Right lobe of liver (tissue), 4 donors: ENCODE results near the gene DUSP22.

Experiments
- POLR2A ChIP-seq: fragments of 450-650 bp; IDR thresholded peaks from one replicate; pipeline ENCODE4 v1.6.1; 2017; ENCODE audit warnings: antibody characterized with exemption, mild to moderate bottlenecking
- TF ChIP-seq, protein P1 (sequence below), 4 donors: fragments of 200-600 bp in 3 of 4; fragments of 450-650 bp in 1 of 4; IDR thresholded peaks; one replicate each; pipeline versions ENCODE4 v1.5.1 to v1.8.0; 2016 to 2022; ENCODE audit warnings: antibody characterized with exemption in 4 of 4, mild to moderate bottlenecking in 2 of 4
- donor health status: DM: no; HTN: no; CAD: no.
- donor health status: DM: no; HTN: no; CAD: no.
- donor health status: DM: no; HTN: yes; CAD: no.

DNA sequence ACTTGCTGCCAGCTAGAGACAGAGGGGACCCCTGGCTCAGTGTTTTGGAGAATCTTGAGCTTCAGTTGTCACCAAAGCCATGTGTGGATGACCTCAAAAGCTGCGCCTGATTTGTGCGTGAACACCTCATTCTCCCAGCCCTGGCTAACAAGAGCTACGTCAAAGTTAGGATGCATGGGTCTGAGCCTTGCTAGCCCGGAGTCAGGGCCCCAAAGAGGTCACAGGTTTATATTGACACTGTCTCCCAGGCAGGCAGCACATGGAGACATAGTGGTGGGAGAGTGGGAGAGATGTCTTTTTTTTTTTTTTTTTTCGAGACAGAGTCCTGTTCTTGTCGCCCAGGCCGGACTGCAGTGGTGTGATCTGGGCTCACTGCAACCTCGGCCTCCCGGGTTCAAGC, 36.1 kb upstream of the DUSP22 start:
- TF ChIP-seq, protein P1, sequence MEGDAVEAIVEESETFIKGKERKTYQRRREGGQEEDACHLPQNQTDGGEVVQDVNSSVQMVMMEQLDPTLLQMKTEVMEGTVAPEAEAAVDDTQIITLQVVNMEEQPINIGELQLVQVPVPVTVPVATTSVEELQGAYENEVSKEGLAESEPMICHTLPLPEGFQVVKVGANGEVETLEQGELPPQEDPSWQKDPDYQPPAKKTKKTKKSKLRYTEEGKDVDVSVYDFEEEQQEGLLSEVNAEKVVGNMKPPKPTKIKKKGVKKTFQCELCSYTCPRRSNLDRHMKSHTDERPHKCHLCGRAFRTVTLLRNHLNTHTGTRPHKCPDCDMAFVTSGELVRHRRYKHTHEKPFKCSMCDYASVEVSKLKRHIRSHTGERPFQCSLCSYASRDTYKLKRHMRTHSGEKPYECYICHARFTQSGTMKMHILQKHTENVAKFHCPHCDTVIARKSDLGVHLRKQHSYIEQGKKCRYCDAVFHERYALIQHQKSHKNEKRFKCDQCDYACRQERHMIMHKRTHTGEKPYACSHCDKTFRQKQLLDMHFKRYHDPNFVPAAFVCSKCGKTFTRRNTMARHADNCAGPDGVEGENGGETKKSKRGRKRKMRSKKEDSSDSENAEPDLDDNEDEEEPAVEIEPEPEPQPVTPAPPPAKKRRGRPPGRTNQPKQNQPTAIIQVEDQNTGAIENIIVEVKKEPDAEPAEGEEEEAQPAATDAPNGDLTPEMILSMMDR (IDR thresholded peaks at IDR 0.05), result no peak
- TF ChIP-seq POLR2A, result no peak
